Erythroblast (primary cell): Measurements from ENCODE around the gene MED13L.

Experiments
- GATA1 ChIP-seq: IDR thresholded peaks from 2 replicates; pipeline ENCODE4 v1.6.1; 2011; ENCODE audit warnings: low read depth, mild to moderate bottlenecking, control low read depth, low read length, moderate library complexity
- POLR2A ChIP-seq: IDR thresholded peaks from 2 replicates; pipeline ENCODE4 v1.6.1; 2011; ENCODE audit warnings: mild to moderate bottlenecking, low read length

- TF ChIP-seq POLR2A = no peak
- TF ChIP-seq GATA1 = no peak
Observed at GRCh38 chr12:116033765-116034164, 243.7 kb downstream of the MED13L start.
